Measurements from ENCODE around the gene STYXL2. TPM values are rescaled to one million over a fixed set of nuclear protein-coding genes. Genes with fewer than 3 reads are reported as not detected.

STYXL2 gene
- total RNA-seq, 2 donors from 2014 or later, result 5.8 to 21.9 TPM

DNA sequence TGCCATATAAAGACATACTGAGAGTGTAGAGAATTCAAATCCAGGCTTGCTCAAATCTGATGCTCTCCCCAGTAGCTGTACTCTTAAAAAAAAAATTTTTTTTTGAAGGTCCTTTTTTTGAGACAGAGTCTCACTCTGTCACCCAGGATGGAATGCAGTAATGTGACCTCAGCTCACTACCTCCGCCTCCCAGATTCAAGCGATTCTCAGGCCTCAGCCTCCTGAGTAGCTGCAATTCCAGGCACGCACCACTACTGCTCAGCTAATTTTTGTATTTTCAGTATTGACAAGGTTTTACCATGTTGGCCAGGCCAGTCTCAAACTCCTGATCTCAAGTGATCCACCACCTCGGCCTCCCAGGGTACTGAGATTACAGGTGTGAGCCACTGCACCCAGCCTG, 28.7 kb downstream of the STYXL2 start:
- no peak for TF ChIP-seq CTCF (IDR thresholded peaks at IDR 0.05)
- Histone ChIP-seq H3K9me3 (no peaks in the 10 kb centered on the region), H3K27me3 (replicated peaks; ENCODE audit: insufficient read depth) (no peaks in the 10 kb centered on the region), H3K36me3 (peaks cover 29% of the 10 kb centered on the region), H3K4me3 (no peak overlapping the region), H3K27ac (no peak overlapping the region), H3K4me1 (ENCODE audit: control insufficient read depth in 1 of 2, low read depth in 2 of 2) (peaks cover 0 to 4% of the 10 kb centered on the region in 2 donors)
- ATAC-seq (ENCODE audit: insufficient number of reproducible peaks, low FRiP score, low read depth) (no peak), DNase-seq (ENCODE audit: low spot score) (no peak)

DNA sequence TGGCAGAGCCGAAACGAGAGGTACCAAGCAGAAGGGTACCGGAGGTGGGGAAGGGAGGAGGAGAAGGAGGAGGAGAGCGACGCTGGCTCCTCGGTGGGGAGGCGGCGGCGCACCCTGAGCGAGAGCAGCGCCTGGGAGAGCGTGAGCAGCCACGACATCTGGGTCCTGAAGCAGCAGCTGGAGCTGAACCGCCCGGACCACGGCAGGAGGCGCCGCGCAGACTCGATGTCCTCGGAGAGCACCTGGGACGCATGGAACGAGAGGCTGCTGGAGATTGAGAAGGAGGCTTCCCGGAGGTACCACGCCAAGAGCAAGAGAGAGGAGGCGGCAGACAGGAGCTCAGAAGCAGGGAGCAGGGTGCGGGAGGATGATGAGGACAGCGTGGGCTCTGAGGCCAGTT, 32.4 kb downstream of the STYXL2 start:
- DNase-seq (ENCODE audit: low spot score) (no peak), ATAC-seq (ENCODE audit: insufficient number of reproducible peaks, low FRiP score, low read depth) (no peak)
- peaks cover 0 to 4% of the 10 kb centered on the region in 2 donors for H3K4me1 ChIP-seq (ENCODE audit: control insufficient read depth in 1 of 2, low read depth in 2 of 2)
- H3K27ac ChIP-seq, result no peak overlapping the region
- no peak for TF ChIP-seq CTCF (IDR thresholded peaks at IDR 0.05)
- H3K27me3 ChIP-seq (replicated peaks; ENCODE audit: insufficient read depth), result no peaks in the 10 kb centered on the region
- H3K9me3 ChIP-seq, result no peaks in the 10 kb centered on the region
- no peak overlapping the region for H3K4me3 ChIP-seq
- H3K36me3 ChIP-seq, result peaks cover 24% of the 10 kb centered on the region

DNA sequence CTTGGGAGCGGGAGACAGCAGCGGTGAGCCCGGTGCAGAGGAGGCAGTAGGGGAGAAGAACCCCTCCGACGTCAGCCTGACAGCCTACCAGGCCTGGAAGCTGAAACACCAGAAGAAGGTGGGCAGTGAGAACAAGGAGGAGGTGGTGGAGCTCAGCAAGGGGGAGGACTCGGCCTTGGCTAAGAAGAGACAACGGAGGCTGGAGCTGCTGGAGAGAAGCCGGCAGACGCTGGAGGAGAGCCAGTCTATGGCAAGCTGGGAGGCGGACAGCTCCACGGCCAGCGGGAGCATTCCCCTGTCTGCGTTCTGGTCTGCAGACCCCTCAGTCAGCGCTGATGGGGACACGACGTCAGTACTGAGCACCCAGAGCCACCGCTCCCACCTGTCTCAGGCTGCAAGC, 32.9 kb downstream of the STYXL2 start:
- H3K36me3 ChIP-seq, result peaks cover 24% of the 10 kb centered on the region
- no peak for ATAC-seq (ENCODE audit: insufficient number of reproducible peaks, low FRiP score, low read depth)
- H3K9me3 ChIP-seq, result no peaks in the 10 kb centered on the region
- no peak for DNase-seq (ENCODE audit: low spot score)
- no peak overlapping the region for H3K4me3 ChIP-seq
- H3K27me3 ChIP-seq (replicated peaks; ENCODE audit: insufficient read depth), result no peaks in the 10 kb centered on the region
- H3K4me1 ChIP-seq (ENCODE audit: control insufficient read depth in 1 of 2, low read depth in 2 of 2), result peaks cover 0 to 4% of the 10 kb centered on the region in 2 donors
- no peak for TF ChIP-seq CTCF (IDR thresholded peaks at IDR 0.05)
- H3K27ac ChIP-seq, result no peak overlapping the region

GRCh38 chr1:167127236-167127635, 33.4 kb downstream of the STYXL2 start:
- Histone ChIP-seq H3K27ac (no peak overlapping the region), H3K36me3 (peaks cover 24% of the 10 kb centered on the region), H3K27me3 (replicated peaks; ENCODE audit: insufficient read depth) (no peaks in the 10 kb centered on the region), H3K4me3 (no peak overlapping the region), H3K9me3 (no peaks in the 10 kb centered on the region), H3K4me1 (ENCODE audit: control insufficient read depth in 1 of 2, low read depth in 2 of 2) (peaks cover 0 to 1% of the 10 kb centered on the region in 2 donors)
- ATAC-seq (ENCODE audit: insufficient number of reproducible peaks, low FRiP score, low read depth), result no peak
- TF ChIP-seq CTCF (IDR thresholded peaks at IDR 0.05), result no peak
- DNase-seq (ENCODE audit: low spot score), result no peak

- DNase-seq (ENCODE audit: low spot score), result no peak
- no peaks in the 10 kb centered on the region for H3K9me3 ChIP-seq
Observed at GRCh38 chr1:167127661-167128060, 33.8 kb downstream of the STYXL2 start.

More at GRCh38 chr1:167127661-167128060, 33.8 kb downstream of the STYXL2 start:
- no peak for ATAC-seq (ENCODE audit: insufficient number of reproducible peaks, low FRiP score, low read depth)
- H3K27ac ChIP-seq, result no peak overlapping the region
- no peaks in the 10 kb centered on the region for H3K27me3 ChIP-seq (replicated peaks; ENCODE audit: insufficient read depth)
- no peak overlapping the region for H3K4me3 ChIP-seq
- H3K4me1 ChIP-seq (ENCODE audit: control insufficient read depth in 1 of 2, low read depth in 2 of 2), result no peaks in the 10 kb centered on the region
- H3K36me3 ChIP-seq, result peaks cover 24% of the 10 kb centered on the region
- no peak for TF ChIP-seq CTCF (IDR thresholded peaks at IDR 0.05)

All from thoracic aorta (tissue), 2 donors.